K562 (cell line): Measurements from ENCODE around the gene ACOX1. TPM values are rescaled to one million over a fixed set of nuclear protein-coding genes. Genes with fewer than 3 reads are reported as not detected.

ENCODE experiments used
- BCOR ChIP-seq: fragments of 450-650 bp; IDR thresholded peaks from 2 replicates; pipeline ENCODE4 v1.6.1; 2016
- BRD9 ChIP-seq: fragments of 450-650 bp; IDR thresholded peaks from 2 replicates; pipeline ENCODE4 v1.6.1; 2018; ENCODE audit warnings: low read depth; ENCODE audit not compliant: partially characterized antibody
- CBX8 ChIP-seq: fragments of 200-600 bp; sonication (generic); IDR thresholded peaks from 2 replicates; pipeline ENCODE4 v1.6.1; 2012; ENCODE audit warnings: borderline replicate concordance, mixed run types, low read depth, mild to moderate bottlenecking, moderate library complexity, mixed read lengths, low read length, control low read depth, inconsistent platforms; ENCODE audit not compliant: poor library complexity, severe bottlenecking; ENCODE audit errors: extremely low read depth
- CCNT2 ChIP-seq: IDR thresholded peaks from 2 replicates; pipeline ENCODE4 v1.6.1; 2011; ENCODE audit warnings: borderline replicate concordance, low read depth, mild to moderate bottlenecking, moderate library complexity, mixed read lengths, low read length; ENCODE audit not compliant: insufficient read length; ENCODE audit errors: extremely low read depth
- ELK1 ChIP-seq: sonication (generic); formaldehyde crosslinking; IDR thresholded peaks from 2 replicates; pipeline ENCODE4 v1.8.1; 2022; ENCODE audit warnings: missing genetic modification reagents
- EP400 ChIP-seq: fragments of 450-650 bp; IDR thresholded peaks from 2 replicates; pipeline ENCODE4 v1.6.1; 2017; ENCODE audit warnings: antibody characterized with exemption, mild to moderate bottlenecking, moderate library complexity
- FOXJ3 ChIP-seq: sonication (generic); formaldehyde crosslinking; IDR thresholded peaks from 2 replicates; pipeline ENCODE4 v1.4.0; 2020; ENCODE audit warnings: mild to moderate bottlenecking, missing genetic modification reagents
- HNRNPUL1 ChIP-seq: fragments of 200-400 bp; formaldehyde crosslinking; IDR thresholded peaks from 2 replicates; pipeline ENCODE4 v1.6.1; 2017; ENCODE audit warnings: low read length
- MEF2D ChIP-seq: conservative IDR thresholded peaks from 2 replicates; pipeline ENCODE4 v1.6.1; 2016; ENCODE audit warnings: low read depth, missing genetic modification characterization, missing compliant biosample characterization
- TAF9B ChIP-seq: fragments of 450-650 bp; IDR thresholded peaks from 2 replicates; pipeline ENCODE4 v1.6.1; 2018; ENCODE audit warnings: mild to moderate bottlenecking; ENCODE audit not compliant: partially characterized antibody
- TRIM28 ChIP-seq: fragments of 450-650 bp; IDR thresholded peaks from 2 replicates; pipeline ENCODE4 v1.6.1; 2017
- USF1 ChIP-seq: sonication (generic); formaldehyde crosslinking; IDR thresholded peaks from 2 replicates; pipeline ENCODE4 v1.9.0; 2022; ENCODE audit warnings: mild to moderate bottlenecking, missing genetic modification reagents
- ZNF197 ChIP-seq: fragments of 200-800 bp; sonication (Bioruptor generic); IDR thresholded peaks from 2 replicates; pipeline ENCODE4 v1.6.1; 2016; ENCODE audit warnings: low read depth, missing genetic modification characterization, missing compliant biosample characterization
- ZNF57 ChIP-seq: fragments of 450-650 bp; formaldehyde crosslinking; IDR thresholded peaks from 2 replicates; pipeline ENCODE4 v1.4.0; 2020; ENCODE audit warnings: mild to moderate bottlenecking, moderate library complexity
- ZNF695 ChIP-seq: fragments of 450-650 bp; formaldehyde crosslinking; IDR thresholded peaks from 2 replicates; pipeline ENCODE4 v1.4.0; 2020; ENCODE audit warnings: mild to moderate bottlenecking, moderate library complexity
- ZNF707 ChIP-seq: fragments of 250-450 bp; sonication (Bioruptor Pico); conservative IDR thresholded peaks from 2 replicates; pipeline ENCODE4 v1.8.0; 2022; ENCODE audit warnings: inconsistent platforms, mild to moderate bottlenecking, moderate library complexity
- polyA plus RNA-seq, 8 experiments: library from polyadenylated mRNA; depleted of rRNA in 4 of 8; stranded (reverse) in 5 of 8; unstranded in 3 of 8; fragments of >200 nt; fragmentation: Nextera tagmentation in 2 of 8; fragmentation: Illumina TruSeq in 1 of 8; extraction: Ambion mirVana in 2 of 8; extraction: Trizol in 1 of 8; gene quantifications; 2 replicates each; pipeline versions ENCODE4 v1.2.1 to v1.2.3, GENCODE V29; 2011 to 2014; ENCODE audit warnings: inconsistent platforms in 1 of 8, missing spikeins in 1 of 8
- total RNA-seq, 7 experiments: library from RNA; depleted of rRNA in 6 of 7; stranded (reverse); fragments of >200 nt in 6 of 7; fragmentation: Illumina TruSeq in 2 of 7; extraction: Trizol in 2 of 7; gene quantifications; 2 replicates each; pipeline versions ENCODE4 v1.2.1 to v1.2.3, GENCODE V29; 2011 to 2021; ENCODE audit warnings: low replicate concordance in 1 of 7
- TF ChIP-seq, protein P1 (sequence below): sonication (generic); formaldehyde crosslinking; IDR thresholded peaks from 2 replicates; pipeline ENCODE4 v1.8.0; 2023; ENCODE audit warnings: mild to moderate bottlenecking, missing genetic modification reagents
- TF ChIP-seq, protein P2 (sequence below), 2 experiments: fragments of 200-800 bp in 1 of 2; sonication (Bioruptor generic) in 1 of 2; sonication (generic) in 1 of 2; formaldehyde crosslinking in 1 of 2; IDR thresholded peaks in 1 of 2; conservative IDR thresholded peaks in 1 of 2; 2 replicates each; pipeline versions ENCODE4 v1.5.0 to v1.6.1; 2016 to 2020; ENCODE audit warnings: missing compliant biosample characterization in 1 of 2, missing genetic modification characterization in 1 of 2, missing genetic modification reagents in 1 of 2
- TF ChIP-seq, protein P3 (sequence below): fragments of 450-650 bp; IDR thresholded peaks from 2 replicates; pipeline ENCODE4 v1.6.1; 2016; ENCODE audit warnings: low read depth, mild to moderate bottlenecking, moderate library complexity

The ACOX1 gene
- total and polyA plus RNA-seq, 9 of the 15 experiments (the other 6 are each of a cell fraction or from before 2014, with no cell fraction given) = 7.8 to 24.1 (median 14.5) TPM

DNA sequence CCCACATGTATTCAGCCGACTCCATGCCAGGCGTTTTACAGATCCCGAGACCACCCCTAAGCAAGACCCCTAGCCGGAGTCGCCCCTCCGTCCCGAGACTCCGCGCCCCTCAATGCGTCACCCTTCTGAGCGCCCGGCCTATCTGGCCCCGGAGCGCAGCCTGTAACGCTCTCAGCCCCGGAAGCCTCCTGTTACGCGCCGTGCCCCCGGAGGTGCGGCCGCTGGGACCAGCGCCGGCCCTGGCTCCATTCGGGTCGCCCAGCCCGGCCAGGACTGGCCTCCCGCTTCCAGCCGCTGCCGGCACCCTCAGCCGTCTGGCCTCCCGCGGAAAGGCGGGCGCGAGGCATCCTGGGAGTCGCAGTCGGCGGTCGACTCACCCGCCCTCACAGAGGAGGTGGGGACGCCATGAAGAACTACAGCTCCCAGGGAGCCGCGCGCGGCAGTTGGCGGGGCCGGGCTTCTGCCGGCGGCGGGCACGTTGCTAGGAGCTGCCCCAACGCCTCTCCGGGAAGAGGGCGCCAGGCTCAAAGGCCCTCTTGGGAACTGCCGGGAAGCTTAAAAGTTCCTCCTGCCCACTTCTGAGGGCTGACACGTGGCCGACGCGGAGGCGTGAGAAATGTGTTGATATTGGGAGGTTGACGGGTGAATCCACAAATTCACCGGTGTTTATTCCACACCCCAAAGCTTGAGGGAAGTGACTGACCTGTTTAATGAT is 38.1 kb downstream of the ACOX1 start, which contains the start of gene FBF1 (continued):
- TF ChIP-seq, protein P1, sequence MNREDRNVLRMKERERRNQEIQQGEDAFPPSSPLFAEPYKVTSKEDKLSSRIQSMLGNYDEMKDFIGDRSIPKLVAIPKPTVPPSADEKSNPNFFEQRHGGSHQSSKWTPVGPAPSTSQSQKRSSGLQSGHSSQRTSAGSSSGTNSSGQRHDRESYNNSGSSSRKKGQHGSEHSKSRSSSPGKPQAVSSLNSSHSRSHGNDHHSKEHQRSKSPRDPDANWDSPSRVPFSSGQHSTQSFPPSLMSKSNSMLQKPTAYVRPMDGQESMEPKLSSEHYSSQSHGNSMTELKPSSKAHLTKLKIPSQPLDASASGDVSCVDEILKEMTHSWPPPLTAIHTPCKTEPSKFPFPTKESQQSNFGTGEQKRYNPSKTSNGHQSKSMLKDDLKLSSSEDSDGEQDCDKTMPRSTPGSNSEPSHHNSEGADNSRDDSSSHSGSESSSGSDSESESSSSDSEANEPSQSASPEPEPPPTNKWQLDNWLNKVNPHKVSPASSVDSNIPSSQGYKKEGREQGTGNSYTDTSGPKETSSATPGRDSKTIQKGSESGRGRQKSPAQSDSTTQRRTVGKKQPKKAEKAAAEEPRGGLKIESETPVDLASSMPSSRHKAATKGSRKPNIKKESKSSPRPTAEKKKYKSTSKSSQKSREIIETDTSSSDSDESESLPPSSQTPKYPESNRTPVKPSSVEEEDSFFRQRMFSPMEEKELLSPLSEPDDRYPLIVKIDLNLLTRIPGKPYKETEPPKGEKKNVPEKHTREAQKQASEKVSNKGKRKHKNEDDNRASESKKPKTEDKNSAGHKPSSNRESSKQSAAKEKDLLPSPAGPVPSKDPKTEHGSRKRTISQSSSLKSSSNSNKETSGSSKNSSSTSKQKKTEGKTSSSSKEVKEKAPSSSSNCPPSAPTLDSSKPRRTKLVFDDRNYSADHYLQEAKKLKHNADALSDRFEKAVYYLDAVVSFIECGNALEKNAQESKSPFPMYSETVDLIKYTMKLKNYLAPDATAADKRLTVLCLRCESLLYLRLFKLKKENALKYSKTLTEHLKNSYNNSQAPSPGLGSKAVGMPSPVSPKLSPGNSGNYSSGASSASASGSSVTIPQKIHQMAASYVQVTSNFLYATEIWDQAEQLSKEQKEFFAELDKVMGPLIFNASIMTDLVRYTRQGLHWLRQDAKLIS (CRISPR knock-in tag) = peak; percentile 90; the same call in 1 of the 2 replicates
- TF ChIP-seq, protein P2, sequence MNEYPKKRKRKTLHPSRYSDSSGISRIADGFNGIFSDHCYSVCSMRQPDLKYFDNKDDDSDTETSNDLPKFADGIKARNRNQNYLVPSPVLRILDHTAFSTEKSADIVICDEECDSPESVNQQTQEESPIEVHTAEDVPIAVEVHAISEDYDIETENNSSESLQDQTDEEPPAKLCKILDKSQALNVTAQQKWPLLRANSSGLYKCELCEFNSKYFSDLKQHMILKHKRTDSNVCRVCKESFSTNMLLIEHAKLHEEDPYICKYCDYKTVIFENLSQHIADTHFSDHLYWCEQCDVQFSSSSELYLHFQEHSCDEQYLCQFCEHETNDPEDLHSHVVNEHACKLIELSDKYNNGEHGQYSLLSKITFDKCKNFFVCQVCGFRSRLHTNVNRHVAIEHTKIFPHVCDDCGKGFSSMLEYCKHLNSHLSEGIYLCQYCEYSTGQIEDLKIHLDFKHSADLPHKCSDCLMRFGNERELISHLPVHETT (CRISPR knock-in tag; conservative IDR thresholded peaks at IDR 0.05 in 1 of 2, IDR thresholded peaks at IDR 0.05 in 1 of 2) = 0 out of 4 replicates have a peak, but pooled peaks of 1 of the 2 experiments have one; percentile 27
- TF ChIP-seq, protein P3, sequence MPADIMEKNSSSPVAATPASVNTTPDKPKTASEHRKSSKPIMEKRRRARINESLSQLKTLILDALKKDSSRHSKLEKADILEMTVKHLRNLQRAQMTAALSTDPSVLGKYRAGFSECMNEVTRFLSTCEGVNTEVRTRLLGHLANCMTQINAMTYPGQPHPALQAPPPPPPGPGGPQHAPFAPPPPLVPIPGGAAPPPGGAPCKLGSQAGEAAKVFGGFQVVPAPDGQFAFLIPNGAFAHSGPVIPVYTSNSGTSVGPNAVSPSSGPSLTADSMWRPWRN = no peak
- TF ChIP-seq EP400 (peak; percentile 34; the same call in 1 of the 2 replicates), FOXJ3 (CRISPR knock-in tag) (no peak), CBX8 (no peak), CCNT2 (peak; percentile 80), ELK1 (CRISPR knock-in tag) (no peak), BRD9 (no peak), HNRNPUL1 (no peak), ZNF57 (CRISPR knock-in tag) (no peak), ZNF707 (CRISPR knock-in tag) (no peak), MEF2D (no peak), ZNF695 (CRISPR knock-in tag) (no peak), USF1 (CRISPR knock-in tag) (peak; percentile 43; the same call in 1 of the 2 replicates), TRIM28 (no peak), BCOR (no peak), ZNF197 (CRISPR knock-in tag) (0 out of 2 replicates have a peak, but pooled peaks have one; percentile 59), TAF9B (no peak)
